HG02884 (cell line): ENCODE data around the gene BATF3.

ENCODE experiments used
- ATAC-seq: cut with Tn5 transposase; IDR thresholded peaks from one replicate; pipeline ENCODE4 v1.9.1; 2021; ENCODE audit warnings: mild to moderate bottlenecking, moderate library complexity; ENCODE audit not compliant: unreplicated experiment

Gene BATF3

DNA sequence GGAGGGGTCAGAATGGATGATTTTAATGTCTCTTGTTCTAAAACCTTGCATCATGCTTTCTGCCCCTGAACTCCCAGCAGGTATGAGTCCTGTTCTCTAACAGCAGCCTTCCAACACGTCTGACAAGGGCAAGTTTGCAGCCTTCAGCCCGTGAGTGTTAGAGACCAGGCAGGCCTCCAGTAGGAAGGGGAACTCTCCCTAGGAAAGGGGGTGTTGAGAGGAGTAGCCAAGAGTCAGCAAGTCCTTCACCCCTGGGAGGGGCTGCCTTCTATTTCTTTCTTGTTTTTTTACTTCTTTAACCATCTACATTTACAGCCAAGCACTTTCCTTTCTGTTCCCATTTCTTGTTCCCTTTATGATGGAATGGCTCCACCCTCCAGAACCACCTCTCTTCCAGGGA, 14.2 kb downstream of the BATF3 start:
- no peak for ATAC-seq

- ATAC-seq, result no peak
Measured at GRCh38 chr1:212684521-212685090, 15.0 kb downstream of the BATF3 start.

GRCh38 chr1:212684076-212684475, 15.6 kb downstream of the BATF3 start:
- no peak for ATAC-seq

DNA sequence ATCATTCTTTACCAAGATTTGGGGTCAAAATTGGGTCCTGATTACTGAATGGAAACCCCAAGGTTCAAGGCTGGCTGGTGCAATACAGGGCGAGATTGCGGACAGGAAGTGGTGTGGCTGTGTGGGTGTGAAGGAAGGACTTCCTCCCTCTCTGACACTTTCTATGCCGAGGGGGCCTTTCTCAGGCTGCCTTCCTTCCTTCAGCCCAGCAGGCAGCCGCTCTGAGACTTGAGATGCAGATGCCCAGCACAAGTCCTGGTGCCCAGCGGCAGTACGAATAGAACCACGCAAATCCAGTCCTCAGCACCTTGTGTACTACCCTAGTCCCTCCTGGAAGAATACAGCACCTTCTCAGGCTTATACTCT, 16.3 kb downstream of the BATF3 start:
- peak; percentile 62 for ATAC-seq

GRCh38 chr1:212680680-212681389, 18.8 kb downstream of the BATF3 start:
- ATAC-seq, result no peak

- peak; percentile 61 for ATAC-seq
Measured at GRCh38 chr1:212678456-212679410, 20.9 kb downstream of the BATF3 start.

DNA sequence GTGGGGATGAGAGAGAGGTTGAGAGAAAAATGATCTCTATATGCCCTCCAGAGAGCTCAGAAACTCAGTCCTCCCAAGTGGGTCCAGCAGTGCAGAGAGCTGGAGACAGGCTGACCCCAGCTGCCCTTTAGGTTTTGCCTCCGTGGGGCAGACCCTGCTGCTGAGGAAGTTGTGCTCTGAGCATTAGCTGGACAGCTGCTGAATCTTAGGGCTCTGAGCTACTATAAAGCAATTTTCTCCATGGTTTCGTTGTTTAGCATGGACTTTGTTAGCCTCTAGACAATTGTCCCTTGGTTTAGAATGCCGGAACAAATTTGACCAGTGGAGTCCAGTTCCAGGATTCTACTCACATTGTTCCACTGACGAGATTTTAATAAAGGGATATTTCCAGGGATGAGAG, 22.1 kb downstream of the BATF3 start:
- ATAC-seq, result no peak

DNA sequence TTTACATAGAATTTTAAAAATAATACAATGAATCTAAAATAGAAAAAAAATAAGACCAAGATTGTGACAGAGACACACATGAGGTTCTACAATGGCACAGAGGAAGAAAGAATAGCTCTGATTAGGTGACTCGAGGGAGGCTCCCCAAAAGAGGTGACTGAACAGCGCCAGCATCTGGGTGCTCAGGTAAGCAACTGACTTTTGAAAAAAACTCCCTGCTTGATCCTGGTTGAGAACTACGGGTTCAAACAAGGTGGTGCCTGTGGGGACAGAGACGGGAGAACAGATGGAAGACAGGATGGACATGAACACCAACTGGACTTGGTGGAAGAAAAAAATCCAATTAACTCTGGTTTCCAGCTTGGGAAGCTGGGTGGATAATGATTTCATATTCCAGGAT, 22.5 kb downstream of the BATF3 start:
- ATAC-seq, result no peak

GRCh38 chr1:212675675-212676074, 24.0 kb downstream of the BATF3 start:
- no peak for ATAC-seq

- no peak for ATAC-seq
Measured at GRCh38 chr1:212674872-212675271, 24.8 kb downstream of the BATF3 start.

DNA sequence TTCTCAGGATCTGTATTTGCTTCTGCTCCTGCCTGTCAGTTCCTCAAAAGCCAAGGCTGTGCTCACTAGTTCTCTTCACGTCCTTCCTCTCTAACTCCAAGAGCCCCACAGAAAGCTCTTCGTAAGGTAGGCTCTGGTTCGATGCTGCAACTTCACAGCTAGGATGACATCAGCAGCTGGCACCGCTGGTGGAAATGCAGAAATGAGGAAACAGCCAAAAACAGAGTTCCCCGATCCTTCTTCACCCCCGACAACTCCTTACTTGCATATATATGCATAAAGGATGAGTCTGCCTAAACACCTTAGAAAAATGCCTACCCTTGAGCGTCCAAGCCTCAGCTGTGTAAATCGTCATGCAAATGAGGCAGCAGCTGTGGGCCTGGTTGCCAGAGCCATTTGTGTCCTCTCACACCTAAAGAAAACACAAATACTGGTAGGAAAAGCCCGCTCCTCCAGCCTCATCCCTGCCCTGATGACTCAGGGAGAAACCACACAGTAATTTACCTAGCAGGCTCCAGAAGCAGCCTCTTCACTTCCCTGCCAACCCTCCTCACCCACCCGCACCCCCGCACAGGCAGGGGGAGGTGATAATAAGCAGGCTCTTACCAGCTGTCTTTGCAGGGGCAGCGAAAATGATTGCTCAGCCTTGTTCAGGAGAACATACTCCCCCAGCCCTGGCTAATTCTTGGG, 28.2 kb downstream of the BATF3 start:
- peak; percentile 46 for ATAC-seq

GRCh38 chr1:212670882-212671281, 28.8 kb downstream of the BATF3 start:
- ATAC-seq, result no peak

DNA sequence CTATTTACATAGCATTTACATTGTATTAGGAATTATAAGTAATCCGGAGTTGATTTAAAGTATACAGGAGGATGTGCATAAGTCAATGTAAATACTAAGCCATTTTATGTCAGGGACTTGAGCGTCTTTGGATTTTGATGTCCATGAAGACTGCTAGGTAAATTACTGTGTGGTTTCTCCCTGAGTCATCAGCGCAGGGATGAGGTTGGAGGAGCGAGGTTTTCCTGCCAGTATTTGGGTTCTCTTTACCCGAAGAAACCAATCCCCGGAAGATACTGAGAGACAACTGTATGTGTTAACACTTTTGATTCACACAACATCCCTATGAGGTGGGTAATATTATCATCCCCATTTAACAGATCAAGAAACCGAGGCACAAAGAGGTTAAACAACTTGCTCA, 29.3 kb downstream of the BATF3 start:
- no peak for ATAC-seq

- ATAC-seq, result no peak
Measured at GRCh38 chr1:212669600-212669999, 30.0 kb downstream of the BATF3 start.

- ATAC-seq, result no peak
Measured at GRCh38 chr1:212669102-212669501, 30.5 kb downstream of the BATF3 start.

DNA sequence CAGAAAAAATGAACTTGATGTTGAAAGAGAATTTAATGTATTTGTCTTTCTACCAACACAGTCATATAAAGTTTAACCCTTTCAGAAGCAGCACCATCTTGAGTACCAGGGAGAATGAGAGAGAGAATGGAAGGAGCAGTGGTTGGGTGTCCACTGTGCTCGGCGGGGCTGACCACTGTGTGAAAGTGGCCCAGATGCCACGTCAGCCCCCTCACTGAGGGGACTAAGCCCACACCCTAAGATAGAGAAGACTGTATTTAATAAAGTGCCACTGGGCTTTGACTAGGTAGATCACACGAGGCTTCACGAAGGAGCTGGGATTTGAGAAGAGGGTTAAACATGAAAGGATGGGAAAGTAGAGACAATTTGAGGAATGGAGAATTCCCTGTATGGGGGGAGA, 31.2 kb downstream of the BATF3 start:
- no peak for ATAC-seq

DNA sequence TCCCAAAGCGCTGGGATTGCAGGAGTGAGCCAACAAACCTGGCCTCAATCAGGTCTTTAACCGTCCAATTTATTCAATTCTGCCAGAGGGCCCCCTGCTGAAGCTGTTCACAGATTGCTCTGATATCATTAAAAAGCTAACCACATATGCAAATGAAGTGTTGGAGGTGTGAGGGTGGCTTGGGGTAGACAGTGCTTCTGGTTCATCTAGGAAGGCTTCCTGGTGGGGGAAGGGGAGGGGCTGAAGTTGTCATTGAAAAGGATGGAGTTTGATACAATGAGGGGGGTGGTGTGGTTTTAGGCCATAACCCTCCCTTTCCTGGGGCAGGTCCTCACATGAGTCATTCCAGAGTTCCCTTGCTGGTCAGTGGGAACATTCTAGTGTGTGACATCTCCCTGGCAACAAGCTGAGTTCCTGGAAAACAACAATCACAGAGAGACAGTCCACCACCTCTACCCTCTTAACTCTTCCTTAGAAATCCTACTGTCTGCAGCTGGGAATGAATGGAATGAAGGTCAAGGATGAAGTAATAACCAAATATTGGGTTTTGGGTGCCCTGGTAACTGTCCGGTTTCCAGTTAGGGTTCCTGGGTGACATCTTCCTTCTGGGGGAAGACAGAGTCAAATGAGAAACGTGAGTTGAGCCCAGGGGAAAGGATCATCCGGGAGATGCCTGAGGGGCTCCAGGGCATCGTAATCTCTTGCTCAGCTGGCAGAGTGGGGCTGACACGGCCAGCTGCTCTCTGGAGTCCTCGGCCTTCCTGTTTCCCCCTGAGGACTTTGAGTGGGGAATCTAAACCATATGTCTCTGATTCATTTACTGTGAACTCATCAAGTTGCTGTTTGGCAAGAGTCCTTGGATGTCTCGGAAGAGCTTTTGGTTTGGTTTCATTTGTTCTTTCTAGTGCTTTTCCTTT, 32.2 kb downstream of the BATF3 start:
- ATAC-seq, result no peak

DNA sequence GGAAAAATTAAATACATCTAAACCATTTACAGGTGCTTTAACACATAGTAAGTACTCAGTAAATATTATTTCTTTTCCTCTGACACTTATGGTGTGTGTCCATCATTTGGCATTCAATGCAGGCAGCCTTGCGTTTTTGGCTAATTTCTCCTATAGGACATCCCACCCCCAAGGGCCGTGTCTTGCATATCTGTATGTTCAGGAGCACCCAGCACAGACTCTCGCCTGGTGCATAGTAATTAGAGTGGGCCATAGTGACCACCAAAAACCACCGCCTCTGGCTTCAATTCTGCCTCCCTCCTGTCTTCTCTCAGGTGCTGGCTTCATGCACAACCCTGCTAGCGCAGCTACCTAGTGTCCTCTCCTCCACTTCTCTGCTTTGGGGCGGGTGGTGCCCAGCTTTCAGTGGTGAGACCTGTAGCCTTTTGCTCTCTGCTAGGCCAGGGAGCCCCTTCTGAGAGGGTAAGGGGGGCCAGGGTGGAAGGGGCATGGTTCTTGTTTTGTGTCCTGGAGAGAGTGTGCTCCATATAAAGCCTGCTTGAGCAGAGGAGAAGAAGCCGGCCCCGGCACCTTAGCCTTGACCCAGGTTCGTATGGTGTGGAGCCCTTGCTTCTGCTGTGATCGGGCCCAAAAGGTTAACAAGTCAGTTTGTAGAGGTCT, 33.4 kb downstream of the BATF3 start:
- ATAC-seq, result no peak

GRCh38 chr1:212665241-212666115, 34.2 kb downstream of the BATF3 start:
- ATAC-seq, result peak; percentile 92
